ENCODE data around the gene CSNK1A1L.

CSNK1A1L gene

DNA sequence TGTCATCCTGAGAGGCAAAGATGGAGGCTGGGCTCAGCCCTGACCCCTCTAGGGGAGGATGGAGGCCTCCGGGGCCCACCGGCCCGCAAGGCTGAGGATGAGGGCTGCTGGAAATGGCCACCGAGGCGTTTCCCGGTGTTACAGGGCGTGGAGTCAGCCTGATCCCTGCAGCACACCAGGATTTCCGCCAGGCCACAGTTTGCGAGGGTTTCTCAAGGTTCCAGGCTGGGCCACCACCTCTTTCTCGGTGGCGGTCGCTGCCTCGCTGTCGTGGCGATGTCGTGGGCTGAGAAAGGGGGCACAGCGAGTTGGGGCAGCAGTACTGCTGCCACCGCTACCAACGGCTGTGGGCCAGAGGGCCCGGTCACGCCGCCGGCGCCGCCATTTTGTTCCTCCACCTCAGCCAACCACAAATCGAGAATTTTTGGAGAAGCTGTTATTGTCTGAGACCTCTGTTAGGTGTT is at the start of gene CSNK1A1L:
CSNK1A1L (minus strand) TSS at position 414 of the 464 bp plus-strand sequence; CDS start at position 6, 408 bp downstream.
- Histone ChIP-seq H3K27me3 (replicated peaks; ENCODE audit: control insufficient read depth, insufficient read depth, low read length) (no peaks in the 10 kb centered on the region; the same call in 1 of the 2 replicates), H3K4me3 (replicated peaks; ENCODE audit: low read depth, low read length) (no peak within 1 kb of the TSS), H3K36me3 (ENCODE audit: control insufficient read depth, insufficient read depth, low read length) (no peaks in the 10 kb centered on the region)
- no peak for DNase-seq (ENCODE audit: extremely low read depth, insufficient read length)
- TF ChIP-seq, protein P1, sequence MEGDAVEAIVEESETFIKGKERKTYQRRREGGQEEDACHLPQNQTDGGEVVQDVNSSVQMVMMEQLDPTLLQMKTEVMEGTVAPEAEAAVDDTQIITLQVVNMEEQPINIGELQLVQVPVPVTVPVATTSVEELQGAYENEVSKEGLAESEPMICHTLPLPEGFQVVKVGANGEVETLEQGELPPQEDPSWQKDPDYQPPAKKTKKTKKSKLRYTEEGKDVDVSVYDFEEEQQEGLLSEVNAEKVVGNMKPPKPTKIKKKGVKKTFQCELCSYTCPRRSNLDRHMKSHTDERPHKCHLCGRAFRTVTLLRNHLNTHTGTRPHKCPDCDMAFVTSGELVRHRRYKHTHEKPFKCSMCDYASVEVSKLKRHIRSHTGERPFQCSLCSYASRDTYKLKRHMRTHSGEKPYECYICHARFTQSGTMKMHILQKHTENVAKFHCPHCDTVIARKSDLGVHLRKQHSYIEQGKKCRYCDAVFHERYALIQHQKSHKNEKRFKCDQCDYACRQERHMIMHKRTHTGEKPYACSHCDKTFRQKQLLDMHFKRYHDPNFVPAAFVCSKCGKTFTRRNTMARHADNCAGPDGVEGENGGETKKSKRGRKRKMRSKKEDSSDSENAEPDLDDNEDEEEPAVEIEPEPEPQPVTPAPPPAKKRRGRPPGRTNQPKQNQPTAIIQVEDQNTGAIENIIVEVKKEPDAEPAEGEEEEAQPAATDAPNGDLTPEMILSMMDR (IDR thresholded peaks at IDR 0.05; ENCODE audit: insufficient read depth, low read length, poor library complexity, severe bottlenecking) = no peak

DNA sequence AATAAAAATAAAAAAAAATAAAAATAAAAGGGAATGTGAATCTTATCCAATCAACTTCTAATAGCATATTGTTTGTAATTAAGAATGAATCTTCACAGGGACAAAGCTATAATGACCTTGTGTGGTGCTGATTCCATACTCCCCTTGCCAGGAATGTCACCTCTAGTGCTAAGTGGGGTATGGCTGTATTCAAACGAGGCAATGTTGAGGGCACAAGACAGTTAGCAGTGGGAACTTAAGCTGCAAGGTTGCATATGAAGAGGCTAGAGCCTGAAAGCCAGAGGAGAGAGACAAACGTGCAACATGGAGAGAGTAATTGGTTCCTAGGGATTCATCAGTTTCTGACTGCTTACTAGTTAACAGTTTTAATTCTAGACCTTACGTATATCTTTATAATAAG is 43.9 kb upstream of the CSNK1A1L start:
- Histone ChIP-seq H3K27me3 (replicated peaks; ENCODE audit: control insufficient read depth, insufficient read depth, low read length) (no peaks in the 10 kb centered on the region), H3K4me3 (replicated peaks; ENCODE audit: low read depth, low read length) (no peak overlapping the region), H3K36me3 (ENCODE audit: control insufficient read depth, insufficient read depth, low read length) (no peaks in the 10 kb centered on the region)
- DNase-seq (ENCODE audit: extremely low read depth, insufficient read length) = no peak
- TF ChIP-seq, protein P1 (IDR thresholded peaks at IDR 0.05; ENCODE audit: insufficient read depth, low read length, poor library complexity, severe bottlenecking) = no peak

DNA sequence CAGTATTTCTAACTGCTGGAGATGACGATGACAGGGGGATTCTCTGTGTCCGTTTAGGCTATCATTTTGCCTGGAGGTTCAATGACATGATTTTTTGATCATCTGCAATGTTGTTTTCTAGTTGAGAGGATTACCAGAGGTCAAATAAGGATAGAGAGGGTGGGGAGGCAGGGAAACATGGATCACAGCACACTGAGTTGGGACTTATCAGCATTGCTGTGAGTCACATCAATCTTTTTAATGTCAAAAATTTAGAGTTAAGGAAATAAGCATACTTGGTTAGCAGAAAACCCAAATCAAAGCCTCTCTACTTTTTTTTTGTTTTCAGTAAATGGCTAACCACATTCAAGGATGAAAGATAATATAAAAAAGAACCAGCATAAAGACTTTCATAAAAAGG is 43.0 kb upstream of the CSNK1A1L start:
- no peaks in the 10 kb centered on the region for H3K36me3 ChIP-seq (ENCODE audit: control insufficient read depth, insufficient read depth, low read length)
- no peak overlapping the region for H3K4me3 ChIP-seq (replicated peaks; ENCODE audit: low read depth, low read length)
- DNase-seq (ENCODE audit: extremely low read depth, insufficient read length) = no peak
- TF ChIP-seq, protein P1 (IDR thresholded peaks at IDR 0.05; ENCODE audit: insufficient read depth, low read length, poor library complexity, severe bottlenecking) = no peak
- H3K27me3 ChIP-seq (replicated peaks; ENCODE audit: control insufficient read depth, insufficient read depth, low read length) = no peaks in the 10 kb centered on the region

DNA sequence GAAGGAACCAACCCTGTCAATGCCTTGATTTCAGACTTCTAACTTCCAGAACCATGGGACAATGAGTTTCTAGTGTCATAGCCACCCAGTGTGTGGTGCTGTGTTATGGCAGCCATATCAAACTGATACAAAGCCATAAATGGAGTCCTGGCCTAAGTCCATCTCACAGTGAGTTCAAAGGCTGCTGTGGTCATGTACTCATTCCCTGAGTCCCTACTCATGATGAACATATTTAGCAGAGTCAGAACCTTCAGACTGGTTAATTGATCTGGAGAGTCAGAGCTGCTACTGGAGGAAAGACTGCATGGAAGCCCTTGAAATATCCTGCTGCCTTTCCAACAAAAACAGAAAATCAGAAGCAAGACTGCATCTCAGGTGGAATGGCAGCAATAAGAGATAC is 39.2 kb upstream of the CSNK1A1L start:
- Histone ChIP-seq H3K36me3 (ENCODE audit: control insufficient read depth, insufficient read depth, low read length) (no peaks in the 10 kb centered on the region), H3K4me3 (replicated peaks; ENCODE audit: low read depth, low read length) (no peak overlapping the region), H3K27me3 (replicated peaks; ENCODE audit: control insufficient read depth, insufficient read depth, low read length) (no peaks in the 10 kb centered on the region)
- TF ChIP-seq, protein P1 (IDR thresholded peaks at IDR 0.05; ENCODE audit: insufficient read depth, low read length, poor library complexity, severe bottlenecking) = no peak
- no peak for DNase-seq (ENCODE audit: extremely low read depth, insufficient read length)

DNA sequence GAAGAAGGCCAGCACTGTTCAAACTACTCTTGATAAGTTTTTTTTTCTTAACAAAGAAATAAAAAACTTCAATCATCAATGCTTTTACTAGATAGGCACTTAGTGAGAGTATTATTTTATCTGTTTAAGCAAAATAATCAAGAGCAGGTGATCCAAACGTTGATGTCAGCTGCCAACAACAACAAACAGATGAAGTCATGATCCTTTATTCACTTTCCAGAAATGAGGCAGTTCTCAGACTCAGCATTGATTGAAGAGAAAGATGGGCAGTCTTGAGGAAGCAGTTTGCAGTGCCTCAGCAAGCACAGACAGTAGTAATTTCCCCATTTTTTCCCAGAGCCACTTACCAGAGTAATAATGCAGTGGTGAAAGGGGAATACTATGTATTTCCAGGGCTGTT is 38.4 kb upstream of the CSNK1A1L start:
- no peak for DNase-seq (ENCODE audit: extremely low read depth, insufficient read length)
- Histone ChIP-seq H3K36me3 (ENCODE audit: control insufficient read depth, insufficient read depth, low read length) (no peaks in the 10 kb centered on the region), H3K4me3 (replicated peaks; ENCODE audit: low read depth, low read length) (no peak overlapping the region), H3K27me3 (replicated peaks; ENCODE audit: control insufficient read depth, insufficient read depth, low read length) (no peaks in the 10 kb centered on the region)
- TF ChIP-seq, protein P1 (IDR thresholded peaks at IDR 0.05; ENCODE audit: insufficient read depth, low read length, poor library complexity, severe bottlenecking) = no peak

DNA sequence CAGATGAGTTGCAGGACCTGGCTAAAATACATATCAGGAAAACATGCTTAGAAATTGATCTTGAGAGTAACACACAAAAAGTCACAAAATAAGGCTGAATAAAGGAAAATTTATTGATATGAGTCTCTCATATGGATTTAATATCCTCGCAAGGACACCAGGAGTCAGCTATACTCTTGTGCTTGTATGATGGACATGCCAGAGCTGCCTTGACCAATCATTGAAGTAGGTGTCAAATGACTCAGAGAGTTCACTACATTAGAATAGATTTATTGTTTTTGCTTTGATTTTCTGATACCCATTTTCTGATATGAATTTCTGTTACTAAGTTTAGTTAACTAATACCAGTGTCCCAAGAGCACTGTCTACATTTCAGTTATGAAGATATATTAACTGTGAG is 37.4 kb upstream of the CSNK1A1L start:
- TF ChIP-seq, protein P1 (IDR thresholded peaks at IDR 0.05; ENCODE audit: insufficient read depth, low read length, poor library complexity, severe bottlenecking) = no peak
- no peaks in the 10 kb centered on the region for H3K27me3 ChIP-seq (replicated peaks; ENCODE audit: control insufficient read depth, insufficient read depth, low read length)
- H3K4me3 ChIP-seq (replicated peaks; ENCODE audit: low read depth, low read length) = no peak overlapping the region
- no peaks in the 10 kb centered on the region for H3K36me3 ChIP-seq (ENCODE audit: control insufficient read depth, insufficient read depth, low read length)
- DNase-seq (ENCODE audit: extremely low read depth, insufficient read length) = no peak
